ENCODE data around the gene SPEN. TPM values are rescaled to one million over a fixed set of nuclear protein-coding genes. Genes with fewer than 3 reads are reported as not detected.
A peak's percentile ranks its signal among the peaks of the same experiment; 100 is the strongest.
"Not testable (repeated sequence)": the region's sequence is repeated elsewhere in the genome, so short reads cannot be mapped to it uniquely, and the experiment has no call there.

Gene SPEN
- total and polyA plus RNA-seq, 2 experiments from 2014 or later = 24.3 to 25.9 TPM

DNA sequence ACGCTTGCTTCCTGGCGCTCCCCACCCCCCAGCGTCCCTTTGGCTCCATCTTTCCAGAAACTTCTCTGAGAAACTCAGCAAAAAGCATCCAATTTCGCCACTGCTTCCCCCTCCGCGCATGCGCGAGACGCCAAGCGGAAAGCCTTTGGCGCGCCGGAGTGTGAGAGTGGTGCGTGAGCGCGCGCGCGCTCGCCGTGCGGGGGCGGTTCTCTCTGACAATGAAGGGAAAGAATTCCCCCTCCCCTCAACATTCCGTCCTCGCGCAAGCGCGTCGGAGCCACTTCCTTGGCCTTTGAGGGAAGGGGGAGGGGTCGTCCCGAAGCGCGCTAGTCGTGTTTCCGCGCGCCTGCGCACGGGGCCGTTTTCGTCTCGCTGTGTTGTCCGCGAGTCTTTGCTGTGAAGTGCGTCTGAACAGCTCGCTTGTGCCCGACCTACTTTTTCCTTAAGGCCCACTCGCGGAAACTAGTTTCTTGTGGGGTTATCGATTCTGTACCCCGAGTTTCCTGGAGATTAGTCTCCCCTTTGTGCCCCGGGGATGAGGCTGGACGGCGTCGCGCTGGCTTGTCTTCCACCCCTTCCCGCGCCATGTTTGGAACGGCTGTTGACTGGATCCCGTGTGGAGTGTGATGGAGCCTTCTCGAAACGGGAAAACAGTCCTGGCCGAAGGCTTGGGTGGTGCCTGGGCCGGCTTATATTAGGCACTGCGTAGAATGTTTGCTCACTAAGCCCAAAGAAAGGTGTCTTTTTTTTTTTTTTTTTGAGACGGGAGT lies 11.6 kb upstream of the SPEN start:
- H3K4me3 ChIP-seq = peak overlapping the region; percentile 76
- H3K4me1 ChIP-seq (ENCODE audit: insufficient read depth) = peaks cover 7% of the 10 kb centered on the region
- H3K79me2 ChIP-seq = peaks cover 29% of the 10 kb centered on the region
- H3K36me3 ChIP-seq (replicated peaks; ENCODE audit: insufficient read depth, low read depth) = no peaks in the 10 kb centered on the region
- H3K27ac ChIP-seq = peak overlapping the region; percentile 99
- H3K4me2 ChIP-seq = peak overlapping the region; percentile 89
- no peaks in the 10 kb centered on the region for H3K9me3 ChIP-seq (ENCODE audit: low read depth)
- DNase-seq (ENCODE audit: low spot score) = peak; percentile 100
- TF ChIP-seq, protein P1, sequence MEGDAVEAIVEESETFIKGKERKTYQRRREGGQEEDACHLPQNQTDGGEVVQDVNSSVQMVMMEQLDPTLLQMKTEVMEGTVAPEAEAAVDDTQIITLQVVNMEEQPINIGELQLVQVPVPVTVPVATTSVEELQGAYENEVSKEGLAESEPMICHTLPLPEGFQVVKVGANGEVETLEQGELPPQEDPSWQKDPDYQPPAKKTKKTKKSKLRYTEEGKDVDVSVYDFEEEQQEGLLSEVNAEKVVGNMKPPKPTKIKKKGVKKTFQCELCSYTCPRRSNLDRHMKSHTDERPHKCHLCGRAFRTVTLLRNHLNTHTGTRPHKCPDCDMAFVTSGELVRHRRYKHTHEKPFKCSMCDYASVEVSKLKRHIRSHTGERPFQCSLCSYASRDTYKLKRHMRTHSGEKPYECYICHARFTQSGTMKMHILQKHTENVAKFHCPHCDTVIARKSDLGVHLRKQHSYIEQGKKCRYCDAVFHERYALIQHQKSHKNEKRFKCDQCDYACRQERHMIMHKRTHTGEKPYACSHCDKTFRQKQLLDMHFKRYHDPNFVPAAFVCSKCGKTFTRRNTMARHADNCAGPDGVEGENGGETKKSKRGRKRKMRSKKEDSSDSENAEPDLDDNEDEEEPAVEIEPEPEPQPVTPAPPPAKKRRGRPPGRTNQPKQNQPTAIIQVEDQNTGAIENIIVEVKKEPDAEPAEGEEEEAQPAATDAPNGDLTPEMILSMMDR (IDR thresholded peaks at IDR 0.05; ENCODE audit: poor library complexity) = no peak
- TF ChIP-seq EZH2phosphoT487 (IDR thresholded peaks at IDR 0.05; ENCODE audit: low read depth, severe bottlenecking, unreplicated experiment) (no peak), EZH2 (IDR thresholded peaks at IDR 0.05; ENCODE audit: borderline replicate concordance) (no peak)
- no peaks in the 10 kb centered on the region for H4K20me1 ChIP-seq (ENCODE audit: insufficient read depth, poor library complexity, severe bottlenecking)
- 7% methylated on average over 56 of the region's 66 CpGs for WGBS (ENCODE audit: low lambda C conversion rate, missing lambda C conversion rate)
- no peaks in the 10 kb centered on the region for H3K27me3 ChIP-seq
- H2AFZ ChIP-seq = peak overlapping the region; percentile 53
- H3K9me2 ChIP-seq (replicated peaks; ENCODE audit: insufficient read depth) = no peaks in the 10 kb centered on the region

DNA sequence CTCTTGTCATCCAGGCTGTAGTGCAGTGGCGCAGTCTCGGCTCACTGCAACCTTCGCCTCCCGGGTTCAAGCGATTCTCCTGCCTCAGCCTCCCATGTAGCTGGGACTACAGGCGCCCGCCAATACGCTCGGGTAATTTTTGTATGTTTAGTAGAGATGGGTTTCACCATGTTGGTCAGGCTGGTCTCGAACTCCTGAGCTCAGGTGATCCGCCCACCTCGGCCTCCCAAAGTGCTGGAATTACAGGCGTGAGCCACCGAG lies 11.1 kb upstream of the SPEN start:
- peak overlapping the region; percentile 53 for H2AFZ ChIP-seq

DNA sequence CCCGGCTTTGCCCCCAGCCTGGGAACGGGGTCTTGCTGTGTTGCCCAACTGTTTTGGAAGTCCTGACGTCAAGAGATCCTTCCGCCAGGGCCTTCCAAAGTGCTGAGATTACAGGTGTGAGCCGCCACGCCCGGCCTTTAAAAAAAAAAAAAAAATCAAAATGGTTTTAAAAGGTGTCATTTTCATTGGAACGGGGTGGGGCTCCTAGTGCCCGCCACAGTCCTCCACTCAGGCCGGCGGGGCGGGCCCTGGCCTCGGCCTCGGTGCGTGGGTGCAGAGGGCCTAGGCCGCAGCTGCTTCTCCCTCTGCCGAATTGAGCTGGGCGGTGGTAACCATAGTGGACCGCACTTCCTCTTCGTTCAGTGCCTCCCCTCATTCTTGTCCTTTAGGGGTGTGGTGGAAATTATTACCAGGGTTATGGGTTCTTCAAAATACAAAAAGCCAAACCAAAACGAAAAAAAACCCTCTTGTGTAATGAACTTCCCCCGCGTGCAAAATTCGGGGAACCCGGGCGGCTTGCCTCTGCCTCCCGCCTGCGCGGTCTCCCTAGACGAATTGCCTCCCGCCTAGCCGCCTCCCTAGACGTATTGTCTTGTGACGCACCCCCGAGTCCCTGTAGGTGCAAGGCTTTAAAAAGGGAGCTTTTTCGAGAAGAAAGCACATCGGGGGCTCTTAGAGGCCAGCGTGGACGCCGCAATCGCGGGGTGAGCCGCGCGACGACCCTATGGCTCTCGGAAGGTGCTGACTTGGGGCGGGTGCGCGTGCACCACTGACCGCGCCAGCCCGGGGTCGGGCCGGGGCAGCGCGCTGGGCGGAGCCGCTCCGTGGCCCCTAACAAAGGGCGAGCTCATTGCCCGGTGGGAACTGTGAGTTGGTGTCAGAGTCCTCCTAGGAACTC lies 10.5 kb upstream of the SPEN start:
- 86% methylated on average over 61 of the region's 62 CpGs for WGBS (ENCODE audit: low lambda C conversion rate, missing lambda C conversion rate)
- Histone ChIP-seq H3K27me3 (no peaks in the 10 kb centered on the region), H2AFZ (no peak overlapping the region), H3K79me2 (peaks cover 23% of the 10 kb centered on the region), H3K9me2 (replicated peaks; ENCODE audit: insufficient read depth) (no peaks in the 10 kb centered on the region), H4K20me1 (ENCODE audit: insufficient read depth, poor library complexity, severe bottlenecking) (no peaks in the 10 kb centered on the region), H3K36me3 (replicated peaks; ENCODE audit: insufficient read depth, low read depth) (no peaks in the 10 kb centered on the region), H3K4me1 (ENCODE audit: insufficient read depth) (peaks cover 7% of the 10 kb centered on the region), H3K4me2 (peak overlapping the region; percentile 78), H3K27ac (peak overlapping the region; percentile 97), H3K4me3 (no peak overlapping the region), H3K9me3 (ENCODE audit: low read depth) (no peaks in the 10 kb centered on the region)
- TF ChIP-seq, protein P1 (IDR thresholded peaks at IDR 0.05; ENCODE audit: poor library complexity) = no peak
- TF ChIP-seq EZH2 (IDR thresholded peaks at IDR 0.05; ENCODE audit: borderline replicate concordance) (no peak), EZH2phosphoT487 (IDR thresholded peaks at IDR 0.05; ENCODE audit: low read depth, severe bottlenecking, unreplicated experiment) (no peak)
- peak; percentile 17 for DNase-seq (ENCODE audit: low spot score)

More for the DNA sequence above, 11.1 kb upstream of the SPEN start:
- H3K9me2 ChIP-seq (replicated peaks; ENCODE audit: insufficient read depth); H3K9me3 ChIP-seq (ENCODE audit: low read depth); DNase-seq (ENCODE audit: low spot score); H3K36me3 ChIP-seq (replicated peaks; ENCODE audit: insufficient read depth, low read depth); H3K27me3 ChIP-seq; H4K20me1 ChIP-seq (ENCODE audit: insufficient read depth, poor library complexity, severe bottlenecking); H3K4me1 ChIP-seq (ENCODE audit: insufficient read depth): not testable (repeated sequence)
- Histone ChIP-seq H3K4me2 (peak overlapping the region; percentile 78), H3K27ac (peak overlapping the region; percentile 97), H3K4me3 (peak overlapping the region; percentile 12), H3K79me2 (peaks cover 29% of the 10 kb centered on the region)
- WGBS (ENCODE audit: low lambda C conversion rate, missing lambda C conversion rate) = 96% methylated on average over 14 of the region's 14 CpGs

DNA sequence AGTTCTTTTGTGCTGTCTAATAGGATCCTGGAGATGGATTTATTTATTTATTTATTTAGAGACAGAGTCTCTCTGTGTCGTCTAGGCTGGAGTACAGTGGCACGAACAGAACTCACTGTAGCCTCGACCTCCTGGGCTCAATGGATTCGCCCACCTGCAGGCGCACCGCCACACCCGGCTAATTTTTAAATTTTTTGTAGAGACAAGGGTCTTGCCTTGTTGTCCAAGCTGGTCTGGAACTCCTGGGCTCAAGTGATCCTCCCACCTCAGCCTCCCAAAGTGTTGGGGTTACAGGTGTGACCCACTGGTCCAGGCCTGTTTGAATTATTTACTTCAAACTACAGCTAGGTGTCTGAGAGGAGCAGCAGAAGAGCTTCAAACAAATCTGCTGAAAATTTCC lies 9.6 kb upstream of the SPEN start:
- Histone ChIP-seq H2AFZ (no peak overlapping the region), H3K4me3 (no peak overlapping the region), H3K27ac (no peak overlapping the region), H3K9me2 (replicated peaks; ENCODE audit: insufficient read depth) (no peaks in the 10 kb centered on the region), H4K20me1 (ENCODE audit: insufficient read depth, poor library complexity, severe bottlenecking) (no peaks in the 10 kb centered on the region), H3K36me3 (replicated peaks; ENCODE audit: insufficient read depth, low read depth) (no peaks in the 10 kb centered on the region), H3K27me3 (no peaks in the 10 kb centered on the region), H3K4me1 (ENCODE audit: insufficient read depth) (peaks cover 3% of the 10 kb centered on the region), H3K9me3 (ENCODE audit: low read depth) (no peaks in the 10 kb centered on the region), H3K4me2 (no peak overlapping the region), H3K79me2 (peaks cover 14% of the 10 kb centered on the region)
- TF ChIP-seq, protein P1 (IDR thresholded peaks at IDR 0.05; ENCODE audit: poor library complexity) = no peak
- TF ChIP-seq EZH2phosphoT487 (IDR thresholded peaks at IDR 0.05; ENCODE audit: low read depth, severe bottlenecking, unreplicated experiment) = no peak
- no peak for TF ChIP-seq EZH2 (IDR thresholded peaks at IDR 0.05; ENCODE audit: borderline replicate concordance)
- WGBS (ENCODE audit: low lambda C conversion rate, missing lambda C conversion rate) = 95% methylated on average over 7 of the region's 7 CpGs
- no peak for DNase-seq (ENCODE audit: low spot score)
